ENCODE measurements around the gene CCDC82. TPM values are rescaled to one million over a fixed set of nuclear protein-coding genes. Genes with fewer than 3 reads are reported as not detected.
A peak's percentile ranks its signal among the peaks of the same experiment; 100 is the strongest.

Gene CCDC82
- total RNA-seq, 2 experiments from 2014 or later, result 25.0 to 28.3 TPM

GRCh38 chr11:96388891-96389719, 607 bp downstream of the CCDC82 start:
- Mint-ChIP-seq H3K4me3 (peak overlapping the region; percentile 87), H3K4me1 (peaks cover 54% of the 10 kb centered on the region), H3K27me3 (no peaks in the 10 kb centered on the region)

GRCh38 chr11:96385187-96385586, 4.5 kb downstream of the CCDC82 start:
- no peak for DNase-seq
- no peaks in the 10 kb centered on the region for H3K9me3 Mint-ChIP-seq
- no peaks in the 10 kb centered on the region for H3K27me3 Mint-ChIP-seq
- peaks cover 23% of the 10 kb centered on the region for H3K36me3 Mint-ChIP-seq
- H3K4me3 Mint-ChIP-seq, result no peak overlapping the region
- H3K27ac Mint-ChIP-seq, result no peak overlapping the region
- peaks cover 39% of the 10 kb centered on the region for H3K4me1 Mint-ChIP-seq

More at GRCh38 chr11:96388891-96389719, 607 bp downstream of the CCDC82 start:
- Mint-ChIP-seq H3K36me3 (peaks cover 30% of the 10 kb centered on the region), H3K27ac (peak overlapping the region; percentile 96), H3K9me3 (peaks cover 5% of the 10 kb centered on the region)
- DNase-seq, result no peak

GRCh38 chr11:96384156-96384555, 5.6 kb downstream of the CCDC82 start:
- Mint-ChIP-seq H3K27me3 (no peaks in the 10 kb centered on the region), H3K27ac (peak overlapping the region; percentile 62), H3K9me3 (no peaks in the 10 kb centered on the region), H3K4me3 (peak overlapping the region; percentile 22), H3K4me1 (peaks cover 44% of the 10 kb centered on the region), H3K36me3 (peaks cover 29% of the 10 kb centered on the region)
- DNase-seq, result no peak

- Mint-ChIP-seq H3K27ac (no peak overlapping the region), H3K9me3 (no peaks in the 10 kb centered on the region), H3K27me3 (no peaks in the 10 kb centered on the region), H3K36me3 (peaks cover 36% of the 10 kb centered on the region), H3K4me1 (peaks cover 5% of the 10 kb centered on the region), H3K4me3 (no peak overlapping the region)
- DNase-seq, result no peak
Observed at GRCh38 chr11:96376796-96377195, 12.9 kb downstream of the CCDC82 start.

GRCh38 chr11:96373826-96374225, 15.9 kb downstream of the CCDC82 start:
- no peak overlapping the region for H3K4me3 Mint-ChIP-seq
- peaks cover 34% of the 10 kb centered on the region for H3K36me3 Mint-ChIP-seq
- DNase-seq, result no peak
- H3K4me1 Mint-ChIP-seq, result no peaks in the 10 kb centered on the region
- H3K27ac Mint-ChIP-seq, result no peak overlapping the region
- H3K27me3 Mint-ChIP-seq, result no peaks in the 10 kb centered on the region
- H3K9me3 Mint-ChIP-seq, result no peaks in the 10 kb centered on the region

- no peak overlapping the region for H3K27ac Mint-ChIP-seq
- H3K4me3 Mint-ChIP-seq, result no peak overlapping the region
- no peaks in the 10 kb centered on the region for H3K9me3 Mint-ChIP-seq
- no peaks in the 10 kb centered on the region for H3K27me3 Mint-ChIP-seq
- no peak for DNase-seq
- H3K36me3 Mint-ChIP-seq, result peaks cover 24% of the 10 kb centered on the region
- H3K4me1 Mint-ChIP-seq, result no peaks in the 10 kb centered on the region
Observed at GRCh38 chr11:96367342-96367741, 22.4 kb downstream of the CCDC82 start.

GRCh38 chr11:96366024-96366423, 23.7 kb downstream of the CCDC82 start:
- no peaks in the 10 kb centered on the region for H3K27me3 Mint-ChIP-seq

GRCh38 chr11:96365493-96365892, 24.2 kb downstream of the CCDC82 start:
- Mint-ChIP-seq H3K27ac (no peak overlapping the region), H3K4me1 (no peaks in the 10 kb centered on the region), H3K27me3 (no peaks in the 10 kb centered on the region), H3K36me3 (peaks cover 19% of the 10 kb centered on the region), H3K4me3 (no peak overlapping the region), H3K9me3 (no peaks in the 10 kb centered on the region)
- DNase-seq, result no peak

More at GRCh38 chr11:96366024-96366423, 23.7 kb downstream of the CCDC82 start:
- H3K36me3 Mint-ChIP-seq, result peaks cover 20% of the 10 kb centered on the region
- H3K27ac Mint-ChIP-seq, result no peak overlapping the region
- no peak overlapping the region for H3K4me3 Mint-ChIP-seq
- no peaks in the 10 kb centered on the region for H3K4me1 Mint-ChIP-seq
- no peak for DNase-seq
- no peaks in the 10 kb centered on the region for H3K9me3 Mint-ChIP-seq

GRCh38 chr11:96361778-96362177, 27.9 kb downstream of the CCDC82 start:
- H3K4me3 Mint-ChIP-seq, result no peak overlapping the region
- H3K36me3 Mint-ChIP-seq, result peaks cover 6% of the 10 kb centered on the region

GRCh38 chr11:96358321-96358720, 31.4 kb downstream of the CCDC82 start:
- H3K36me3 Mint-ChIP-seq, result peaks cover 28% of the 10 kb centered on the region

More at GRCh38 chr11:96361778-96362177, 27.9 kb downstream of the CCDC82 start:
- DNase-seq, result no peak
- Mint-ChIP-seq H3K4me1 (peaks cover 17% of the 10 kb centered on the region), H3K27ac (no peak overlapping the region), H3K27me3 (no peaks in the 10 kb centered on the region), H3K9me3 (no peaks in the 10 kb centered on the region)

GRCh38 chr11:96357794-96358193, 31.9 kb downstream of the CCDC82 start:
- peak; percentile 31 for DNase-seq
- peak overlapping the region; percentile 20 for H3K4me3 Mint-ChIP-seq
- no peaks in the 10 kb centered on the region for H3K9me3 Mint-ChIP-seq
- no peaks in the 10 kb centered on the region for H3K27me3 Mint-ChIP-seq
- peaks cover 29% of the 10 kb centered on the region for H3K4me1 Mint-ChIP-seq
- H3K27ac Mint-ChIP-seq, result peak overlapping the region; percentile 86
- H3K36me3 Mint-ChIP-seq, result peaks cover 28% of the 10 kb centered on the region

More at GRCh38 chr11:96358321-96358720, 31.4 kb downstream of the CCDC82 start:
- no peaks in the 10 kb centered on the region for H3K27me3 Mint-ChIP-seq
- peaks cover 29% of the 10 kb centered on the region for H3K4me1 Mint-ChIP-seq
- H3K9me3 Mint-ChIP-seq, result no peaks in the 10 kb centered on the region
- H3K4me3 Mint-ChIP-seq, result peak overlapping the region; percentile 20
- H3K27ac Mint-ChIP-seq, result peak overlapping the region; percentile 86
- DNase-seq, result no peak

- Mint-ChIP-seq H3K9me3 (no peaks in the 10 kb centered on the region), H3K4me1 (peaks cover 29% of the 10 kb centered on the region), H3K27me3 (no peaks in the 10 kb centered on the region), H3K36me3 (peaks cover 30% of the 10 kb centered on the region), H3K4me3 (no peak overlapping the region), H3K27ac (no peak overlapping the region)
- no peak for DNase-seq
Observed at GRCh38 chr11:96356848-96357247, 32.9 kb downstream of the CCDC82 start.

- Mint-ChIP-seq H3K27me3 (no peaks in the 10 kb centered on the region), H3K4me3 (peak within 1 kb of the TSS; percentile 98), H3K27ac (peak within 1 kb of the TSS; percentile 96), H3K9me3 (peaks cover 2% of the 10 kb centered on the region), H3K36me3 (peaks cover 24% of the 10 kb centered on the region), H3K4me1 (peaks cover 33% of the 10 kb centered on the region)
- peak; percentile 90 for DNase-seq
Observed at GRCh38 chr11:96342961-96343711, 46.6 kb downstream of the CCDC82 start, which contains the start of gene MAML2. Gene MAML2 (minus strand): TSS chr11:96343195. CDS start chr11:96341895, 1,300 bp downstream.

- Mint-ChIP-seq H3K4me1 (peaks cover 41% of the 10 kb centered on the region), H3K27ac (peak overlapping the region; percentile 96), H3K27me3 (no peaks in the 10 kb centered on the region), H3K36me3 (peaks cover 27% of the 10 kb centered on the region), H3K4me3 (peak overlapping the region; percentile 98), H3K9me3 (peaks cover 2% of the 10 kb centered on the region)
- DNase-seq, result no peak
Observed at GRCh38 chr11:96342014-96342960, 47.4 kb downstream of the CCDC82 start.
